ENCODE data around the gene PLAAT5. TPM values are rescaled to one million over a fixed set of nuclear protein-coding genes. Genes with fewer than 3 reads are reported as not detected.

The PLAAT5 gene
- total RNA-seq, 3 donors from 2014 or later (not counting 1 experiment from before 2014, with no cell fraction given) = 0.59 to 3.0 (median 0.95) TPM

DNA sequence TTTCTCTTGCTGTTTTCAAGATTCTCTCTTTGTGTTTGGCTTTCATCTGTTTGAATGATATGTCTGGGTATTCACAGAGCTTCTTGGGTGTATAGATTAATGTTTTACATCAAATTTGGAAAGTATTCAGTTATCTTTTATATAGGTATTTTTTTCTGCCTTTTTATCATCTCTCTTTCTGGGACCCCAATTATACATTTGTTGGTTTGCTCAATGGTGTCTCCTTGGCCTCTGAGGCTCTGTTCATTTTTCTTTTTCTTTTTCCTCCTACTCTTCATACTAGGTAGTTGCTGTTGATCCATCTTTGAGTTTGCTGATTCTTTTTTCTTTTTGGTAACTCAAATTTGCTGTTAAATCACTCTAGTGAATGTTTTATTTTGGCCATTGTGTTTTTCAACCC is 14.3 kb downstream of the PLAAT5 start:
- no peaks in the 10 kb centered on the region for H3K4me1 Mint-ChIP-seq
- no peak for DNase-seq
- H3K9me3 ChIP-seq (ENCODE audit: control insufficient read depth, insufficient read depth, low read length) = no peaks in the 10 kb centered on the region
- peaks cover 11 to 19% of the 10 kb centered on the region in 2 donors for H3K27me3 Mint-ChIP-seq (ENCODE audit: low read depth in 2 of 2)
- no peaks in the 10 kb centered on the region for H3K4me1 ChIP-seq (ENCODE audit: control insufficient read depth, insufficient read depth, low read length)
- H3K27me3 ChIP-seq (ENCODE audit: control insufficient read depth, insufficient read depth, low read length) = no peaks in the 10 kb centered on the region
- no peak overlapping the region for H3K4me3 ChIP-seq (ENCODE audit: low read length)
- ATAC-seq = no peak
- H3K36me3 ChIP-seq (ENCODE audit: control insufficient read depth, insufficient read depth, low read length) = no peaks in the 10 kb centered on the region
- H3K9me3 Mint-ChIP-seq = no peaks in the 10 kb centered on the region
- TF ChIP-seq, protein P1, sequence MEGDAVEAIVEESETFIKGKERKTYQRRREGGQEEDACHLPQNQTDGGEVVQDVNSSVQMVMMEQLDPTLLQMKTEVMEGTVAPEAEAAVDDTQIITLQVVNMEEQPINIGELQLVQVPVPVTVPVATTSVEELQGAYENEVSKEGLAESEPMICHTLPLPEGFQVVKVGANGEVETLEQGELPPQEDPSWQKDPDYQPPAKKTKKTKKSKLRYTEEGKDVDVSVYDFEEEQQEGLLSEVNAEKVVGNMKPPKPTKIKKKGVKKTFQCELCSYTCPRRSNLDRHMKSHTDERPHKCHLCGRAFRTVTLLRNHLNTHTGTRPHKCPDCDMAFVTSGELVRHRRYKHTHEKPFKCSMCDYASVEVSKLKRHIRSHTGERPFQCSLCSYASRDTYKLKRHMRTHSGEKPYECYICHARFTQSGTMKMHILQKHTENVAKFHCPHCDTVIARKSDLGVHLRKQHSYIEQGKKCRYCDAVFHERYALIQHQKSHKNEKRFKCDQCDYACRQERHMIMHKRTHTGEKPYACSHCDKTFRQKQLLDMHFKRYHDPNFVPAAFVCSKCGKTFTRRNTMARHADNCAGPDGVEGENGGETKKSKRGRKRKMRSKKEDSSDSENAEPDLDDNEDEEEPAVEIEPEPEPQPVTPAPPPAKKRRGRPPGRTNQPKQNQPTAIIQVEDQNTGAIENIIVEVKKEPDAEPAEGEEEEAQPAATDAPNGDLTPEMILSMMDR (IDR thresholded peaks at IDR 0.05) = no peak
- intact Hi-C loops (cut with micrococcal nuclease) = no loop called here
- no peak overlapping the region for H3K27ac ChIP-seq (ENCODE audit: low read length)
- H3K27ac Mint-ChIP-seq = no peak overlapping the region
- H3K4me3 Mint-ChIP-seq = no peak overlapping the region
- peaks cover 9% of the 10 kb centered on the region for H3K36me3 Mint-ChIP-seq

DNA sequence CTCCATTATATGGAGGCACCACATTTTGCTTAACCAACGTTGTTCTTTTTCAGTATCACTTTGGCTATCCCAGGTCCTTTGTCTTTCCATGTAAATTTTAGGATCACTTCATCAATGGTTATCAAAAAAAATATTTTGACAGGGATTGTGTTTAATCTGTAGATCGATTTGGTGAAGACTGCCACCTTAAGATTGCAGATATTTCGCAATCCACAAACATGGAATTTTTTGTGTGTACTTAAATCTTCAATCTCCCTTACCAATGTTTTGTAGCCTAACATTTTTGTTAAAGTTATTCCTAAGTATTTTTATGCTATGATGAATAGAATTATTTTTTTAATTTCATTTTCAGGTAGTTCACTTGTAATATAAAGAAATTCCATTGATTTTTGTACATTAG is 18.6 kb downstream of the PLAAT5 start:
- Mint-ChIP-seq H3K27me3 (ENCODE audit: low read depth in 2 of 2) (peaks cover 14 to 21% of the 10 kb centered on the region in 2 donors), H3K4me3 (no peak overlapping the region), H3K27ac (no peak overlapping the region), H3K36me3 (peaks cover 9% of the 10 kb centered on the region), H3K4me1 (no peaks in the 10 kb centered on the region), H3K9me3 (peaks cover 0 to 3% of the 10 kb centered on the region in 2 donors)
- ATAC-seq (no peak), DNase-seq (no peak)
- Histone ChIP-seq H3K4me3 (ENCODE audit: low read length) (no peak overlapping the region), H3K4me1 (ENCODE audit: control insufficient read depth, insufficient read depth, low read length) (no peaks in the 10 kb centered on the region), H3K9me3 (ENCODE audit: control insufficient read depth, insufficient read depth, low read length) (no peaks in the 10 kb centered on the region), H3K36me3 (ENCODE audit: control insufficient read depth, insufficient read depth, low read length) (no peaks in the 10 kb centered on the region), H3K27ac (ENCODE audit: low read length) (no peak overlapping the region), H3K27me3 (ENCODE audit: control insufficient read depth, insufficient read depth, low read length) (peaks cover 2% of the 10 kb centered on the region)
- WGBS (ENCODE audit: insufficient coverage) = 59% methylated on average over 1 of the region's 3 CpGs
- TF ChIP-seq, protein P1 (IDR thresholded peaks at IDR 0.05) = no peak
- intact Hi-C loops (cut with micrococcal nuclease) = no loop called here

DNA sequence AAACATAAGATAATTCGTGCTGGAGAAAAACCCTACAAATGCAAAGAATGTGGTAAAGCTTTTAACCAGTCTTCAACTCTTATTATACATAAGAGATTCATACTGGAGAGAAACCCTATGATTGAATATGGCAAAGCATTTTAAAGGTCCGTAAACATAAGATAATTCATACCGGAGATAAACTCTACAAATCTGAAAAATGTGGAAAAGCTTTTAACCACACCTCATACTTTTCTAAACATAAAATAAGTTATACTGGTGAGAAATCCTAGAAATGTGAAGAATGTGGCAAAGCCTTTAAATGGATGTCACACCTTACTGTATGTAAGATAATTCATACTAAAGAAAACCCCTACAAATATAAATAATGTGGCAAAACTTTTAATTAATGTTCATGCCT is 20.7 kb downstream of the PLAAT5 start:
- peaks cover 10 to 17% of the 10 kb centered on the region in 2 donors for H3K27me3 Mint-ChIP-seq (ENCODE audit: low read depth in 2 of 2)
- ATAC-seq (no peak), DNase-seq (no peak)
- intact Hi-C loops (cut with micrococcal nuclease) = no loop called here
- Histone ChIP-seq H3K27ac (ENCODE audit: low read length) (no peak overlapping the region), H3K4me1 (ENCODE audit: control insufficient read depth, insufficient read depth, low read length) (no peaks in the 10 kb centered on the region), H3K36me3 (ENCODE audit: control insufficient read depth, insufficient read depth, low read length) (no peaks in the 10 kb centered on the region), H3K27me3 (ENCODE audit: control insufficient read depth, insufficient read depth, low read length) (peaks cover 2% of the 10 kb centered on the region), H3K4me3 (ENCODE audit: low read length) (no peak overlapping the region), H3K9me3 (ENCODE audit: control insufficient read depth, insufficient read depth, low read length) (no peaks in the 10 kb centered on the region)
- H3K36me3 Mint-ChIP-seq = no peaks in the 10 kb centered on the region
- no peak overlapping the region for H3K4me3 Mint-ChIP-seq
- TF ChIP-seq, protein P1 (IDR thresholded peaks at IDR 0.05) = no peak
- no peak overlapping the region for H3K27ac Mint-ChIP-seq
- H3K9me3 Mint-ChIP-seq = peaks cover 0 to 3% of the 10 kb centered on the region in 2 donors
- no peaks in the 10 kb centered on the region for H3K4me1 Mint-ChIP-seq
- WGBS (ENCODE audit: insufficient coverage) = no CpG with 5 or more reads among the region's 3 CpGs

DNA sequence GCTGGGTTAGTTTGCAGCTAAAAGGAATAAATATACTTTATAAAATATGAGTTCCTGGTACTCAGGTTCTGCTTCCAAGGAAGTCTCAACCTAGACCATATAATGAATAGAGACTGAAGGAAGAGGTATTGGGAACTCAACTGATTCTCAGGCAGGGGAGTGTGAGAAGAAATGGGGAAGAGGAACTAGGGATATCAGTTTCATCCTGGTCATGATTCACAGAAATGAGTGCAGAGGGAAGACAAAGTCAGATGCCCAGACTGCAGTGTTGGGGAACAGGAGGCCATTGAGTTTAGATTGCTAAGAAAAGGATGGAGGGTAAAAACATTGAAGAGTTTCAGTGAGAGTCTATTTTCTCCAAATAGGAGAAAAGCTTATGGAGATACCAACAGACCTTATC is 28.8 kb downstream of the PLAAT5 start:
- intact Hi-C loops (cut with micrococcal nuclease) = no loop called here
- no peaks in the 10 kb centered on the region for H3K4me1 ChIP-seq (ENCODE audit: control insufficient read depth, insufficient read depth, low read length)
- H3K36me3 ChIP-seq (ENCODE audit: control insufficient read depth, insufficient read depth, low read length) = no peaks in the 10 kb centered on the region
- H3K4me3 ChIP-seq (ENCODE audit: low read length) = no peak overlapping the region
- no peaks in the 10 kb centered on the region for H3K9me3 ChIP-seq (ENCODE audit: control insufficient read depth, insufficient read depth, low read length)
- no peak for DNase-seq
- H3K27me3 ChIP-seq (ENCODE audit: control insufficient read depth, insufficient read depth, low read length) = no peaks in the 10 kb centered on the region
- H3K27ac ChIP-seq (ENCODE audit: low read length) = no peak overlapping the region
- Mint-ChIP-seq H3K4me1 (no peaks in the 10 kb centered on the region), H3K9me3 (no peaks in the 10 kb centered on the region), H3K27me3 (ENCODE audit: low read depth in 2 of 2) (peaks cover 1 to 24% of the 10 kb centered on the region in 2 donors), H3K27ac (no peak overlapping the region), H3K4me3 (no peak overlapping the region), H3K36me3 (no peaks in the 10 kb centered on the region)
- ATAC-seq = no peak
- TF ChIP-seq, protein P1 (IDR thresholded peaks at IDR 0.05) = no peak

All from natural killer cell (primary cell).